Neutrophil (primary cell): Measurements from ENCODE around the gene KIF15.
"Not testable (repeated sequence)": the region's sequence is repeated elsewhere in the genome, so short reads cannot be mapped to it uniquely, and the experiment has no call there.

Source experiments
- H3K27ac ChIP-seq: fragments of 200-600 bp; sonication (generic); 2 replicates; pipeline ENCODE4 v1.5.1; 2016; ENCODE audit warnings: mild to moderate bottlenecking, moderate library complexity
- H3K27me3 ChIP-seq: fragments of 200-600 bp; sonication (generic); 2 replicates; pipeline ENCODE4 v1.6.0; 2016; ENCODE audit warnings: mild to moderate bottlenecking
- H3K36me3 ChIP-seq: fragments of 200-600 bp; sonication (generic); 2 replicates; pipeline ENCODE4 v1.5.1; 2017
- H3K4me1 ChIP-seq, 2 experiments: fragments of 200-600 bp in 1 of 2; sonication (generic) in 1 of 2; 1 replicate in 1 of 2; 2 replicates in 1 of 2; pipeline versions ENCODE4 v1.5.1 to v1.6.1; 2013 to 2016; ENCODE audit warnings: low read depth in 1 of 2, low read length in 1 of 2, mild to moderate bottlenecking in 1 of 2, moderate library complexity in 1 of 2; ENCODE audit not compliant: control insufficient read depth in 1 of 2, insufficient read depth in 1 of 2
- H3K4me3 ChIP-seq, 2 experiments: fragments of 200-600 bp in 1 of 2; sonication (generic) in 1 of 2; 1 replicate in 1 of 2; 2 replicates in 1 of 2; pipeline ENCODE4 v1.5.1; 2013 to 2016; ENCODE audit warnings: low read depth in 1 of 2, low read length in 1 of 2, mild to moderate bottlenecking in 1 of 2, moderate library complexity in 1 of 2
- H3K9me3 ChIP-seq: fragments of 200-600 bp; sonication (generic); 2 replicates; pipeline ENCODE4 v1.5.1; 2016
- TF ChIP-seq, protein P1 (sequence below): fragments of 200-600 bp; sonication (generic); IDR thresholded peaks from 2 replicates; pipeline ENCODE4 v1.5.1; 2016; ENCODE audit warnings: antibody characterized with exemption

KIF15 gene

DNA sequence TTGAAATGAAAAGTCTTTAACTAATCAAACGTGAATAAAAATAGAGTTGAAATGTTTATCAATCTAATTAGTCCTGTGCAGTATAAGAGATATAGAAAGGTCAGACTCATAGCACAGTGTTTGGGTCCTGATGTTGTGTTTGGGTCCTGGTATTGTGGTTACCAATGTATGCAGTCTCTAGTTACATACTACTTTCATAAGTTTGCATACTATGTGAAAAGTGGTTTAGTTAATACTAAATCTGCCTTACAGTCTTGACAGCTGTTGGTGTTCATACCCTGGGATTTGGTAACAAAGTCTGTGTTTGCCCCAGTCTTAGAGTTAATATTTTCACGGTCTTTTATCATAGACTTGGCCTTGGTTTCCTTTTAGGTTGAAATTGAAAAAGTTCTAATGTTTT is 41.7 kb downstream of the KIF15 start:
- Histone ChIP-seq H3K9me3 (no peaks in the 10 kb centered on the region), H3K4me3 (no peak overlapping the region), H3K4me1 (peaks cover 23 to 41% of the 10 kb centered on the region in 2 experiments), H3K27ac (peak overlapping the region; percentile 83), H3K36me3 (no peaks in the 10 kb centered on the region), H3K27me3 (no peaks in the 10 kb centered on the region)
- TF ChIP-seq, protein P1, sequence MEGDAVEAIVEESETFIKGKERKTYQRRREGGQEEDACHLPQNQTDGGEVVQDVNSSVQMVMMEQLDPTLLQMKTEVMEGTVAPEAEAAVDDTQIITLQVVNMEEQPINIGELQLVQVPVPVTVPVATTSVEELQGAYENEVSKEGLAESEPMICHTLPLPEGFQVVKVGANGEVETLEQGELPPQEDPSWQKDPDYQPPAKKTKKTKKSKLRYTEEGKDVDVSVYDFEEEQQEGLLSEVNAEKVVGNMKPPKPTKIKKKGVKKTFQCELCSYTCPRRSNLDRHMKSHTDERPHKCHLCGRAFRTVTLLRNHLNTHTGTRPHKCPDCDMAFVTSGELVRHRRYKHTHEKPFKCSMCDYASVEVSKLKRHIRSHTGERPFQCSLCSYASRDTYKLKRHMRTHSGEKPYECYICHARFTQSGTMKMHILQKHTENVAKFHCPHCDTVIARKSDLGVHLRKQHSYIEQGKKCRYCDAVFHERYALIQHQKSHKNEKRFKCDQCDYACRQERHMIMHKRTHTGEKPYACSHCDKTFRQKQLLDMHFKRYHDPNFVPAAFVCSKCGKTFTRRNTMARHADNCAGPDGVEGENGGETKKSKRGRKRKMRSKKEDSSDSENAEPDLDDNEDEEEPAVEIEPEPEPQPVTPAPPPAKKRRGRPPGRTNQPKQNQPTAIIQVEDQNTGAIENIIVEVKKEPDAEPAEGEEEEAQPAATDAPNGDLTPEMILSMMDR, result no peak

DNA sequence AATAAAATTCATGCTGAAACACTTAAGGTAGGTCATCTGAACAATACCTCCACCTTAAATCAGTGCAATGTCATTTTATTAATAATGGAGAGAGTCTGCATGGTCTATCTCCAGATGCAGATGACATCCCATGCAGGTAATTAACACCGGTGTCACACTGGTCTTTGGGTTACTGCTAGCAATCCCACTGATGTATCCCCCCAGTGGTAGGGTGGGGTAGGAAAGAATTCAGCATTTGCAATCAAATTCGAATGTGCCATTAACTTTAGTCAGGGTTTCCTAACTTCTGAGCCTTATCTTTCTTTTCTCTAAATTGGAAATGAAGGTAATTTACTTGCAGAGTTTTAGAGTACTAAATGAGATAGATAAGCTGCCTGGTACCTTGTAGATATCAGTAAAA is 44.4 kb downstream of the KIF15 start:
- Histone ChIP-seq H3K4me3 (no peak overlapping the region), H3K27me3 (no peaks in the 10 kb centered on the region), H3K27ac (no peak overlapping the region), H3K4me1 (peaks cover 23 to 28% of the 10 kb centered on the region in 2 experiments), H3K9me3 (no peaks in the 10 kb centered on the region), H3K36me3 (peaks cover 4% of the 10 kb centered on the region)
- TF ChIP-seq, protein P1, result no peak

DNA sequence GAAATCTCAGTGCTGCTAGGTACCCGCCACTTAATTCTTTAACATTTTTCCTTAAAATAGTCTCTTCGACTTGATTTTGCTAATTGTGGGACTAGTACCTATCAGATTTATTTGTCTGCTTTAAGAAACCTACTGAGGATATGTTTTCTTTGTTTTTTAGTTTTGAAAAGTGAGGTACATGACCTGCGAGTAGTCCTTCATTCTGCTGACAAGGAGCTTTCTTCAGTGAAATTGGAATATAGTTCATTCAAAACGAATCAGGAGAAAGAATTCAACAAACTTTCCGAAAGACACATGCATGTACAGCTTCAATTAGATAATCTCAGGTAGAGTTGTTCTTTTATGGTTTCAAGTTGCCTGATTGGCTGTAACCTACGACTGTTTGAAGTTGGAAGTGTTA is 53.2 kb downstream of the KIF15 start:
- TF ChIP-seq, protein P1, result no peak
- H3K36me3 ChIP-seq, result peaks cover 38% of the 10 kb centered on the region
- H3K4me3 ChIP-seq, result no peak overlapping the region

DNA sequence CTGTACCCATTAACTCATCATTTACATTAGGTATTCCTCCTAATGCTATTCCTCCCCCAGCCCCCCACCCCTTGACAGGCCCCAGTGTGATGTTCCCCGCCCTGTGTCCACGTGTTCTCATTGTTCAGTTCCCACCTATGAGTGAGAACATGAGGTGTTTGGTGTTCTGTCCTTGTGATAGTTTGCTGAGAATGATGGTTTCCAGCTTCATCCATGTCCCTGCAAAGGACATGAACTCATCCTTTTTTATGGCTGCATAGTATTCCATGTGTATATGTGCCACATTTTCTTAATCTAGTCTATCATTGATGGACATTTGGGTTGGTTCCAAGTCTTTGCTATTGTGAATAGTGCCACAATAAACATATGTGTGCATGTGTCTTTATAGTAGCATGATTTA is 54.7 kb downstream of the KIF15 start:
- peaks cover 32% of the 10 kb centered on the region for H3K36me3 ChIP-seq
- not testable (repeated sequence) for H3K4me1 ChIP-seq, H3K4me3 ChIP-seq, H3K27ac ChIP-seq, H3K9me3 ChIP-seq, H3K27me3 ChIP-seq

More for the DNA sequence above, 53.2 kb downstream of the KIF15 start:
- Histone ChIP-seq H3K4me1 (no peaks in the 10 kb centered on the region), H3K27ac (no peak overlapping the region), H3K9me3 (no peaks in the 10 kb centered on the region), H3K27me3 (no peaks in the 10 kb centered on the region)

DNA sequence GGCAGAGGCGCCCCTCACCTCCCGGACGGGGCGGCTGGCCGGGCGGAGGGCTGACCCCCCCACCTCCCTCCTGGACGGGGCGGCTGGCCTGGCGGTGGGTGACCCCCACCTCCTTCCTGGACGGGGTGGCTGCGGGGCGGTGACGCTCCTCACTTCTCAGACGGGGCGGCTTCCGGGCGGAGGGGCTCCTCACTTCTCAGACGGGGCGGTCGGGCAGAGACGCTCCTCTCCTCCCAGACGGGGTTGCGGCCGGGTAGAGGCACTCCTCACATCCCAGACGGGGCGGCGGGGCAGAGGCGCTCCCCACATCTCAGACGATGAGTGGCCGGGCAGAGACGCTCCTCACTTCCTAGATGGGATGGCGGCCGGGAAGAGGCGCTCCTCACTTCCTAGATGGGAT is 59.6 kb downstream of the KIF15 start:
- H3K27ac ChIP-seq, H3K4me1 ChIP-seq, H3K4me3 ChIP-seq, H3K27me3 ChIP-seq, H3K9me3 ChIP-seq: not testable (repeated sequence)
- H3K36me3 ChIP-seq, result peaks cover 18% of the 10 kb centered on the region

DNA sequence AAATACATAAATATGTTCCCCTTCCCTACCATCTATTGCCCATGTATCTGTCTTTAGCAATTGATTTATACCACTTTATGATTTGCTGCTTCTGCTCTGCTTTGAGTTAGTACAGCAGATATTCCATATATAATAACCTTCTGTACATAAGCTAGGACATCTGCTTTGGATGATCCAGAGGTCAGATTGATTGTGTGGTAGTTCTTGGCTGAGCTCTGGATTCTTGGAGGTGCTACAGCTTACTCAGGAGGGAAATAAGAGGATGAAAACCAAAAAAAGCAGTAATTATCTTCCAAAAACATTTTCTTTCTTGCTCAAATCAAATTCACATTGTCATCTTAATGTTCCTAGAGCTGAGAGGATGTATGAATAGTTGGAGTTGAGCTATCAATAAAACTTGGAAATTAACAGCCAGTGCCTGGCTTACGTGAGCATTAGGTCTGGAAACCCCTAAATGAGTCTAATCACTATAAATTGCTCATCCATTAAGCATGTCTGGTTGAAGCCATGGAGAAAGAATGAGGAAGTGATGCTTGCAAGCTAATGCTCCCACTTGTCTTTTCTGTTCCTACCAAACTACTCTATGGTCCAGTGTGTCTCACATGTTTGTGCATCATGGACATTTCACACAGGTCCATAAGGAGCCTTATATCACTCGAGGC is 63.8 kb downstream of the KIF15 start:
- H3K27me3 ChIP-seq, result no peaks in the 10 kb centered on the region
- no peaks in the 10 kb centered on the region for H3K9me3 ChIP-seq
- peaks cover 46% of the 10 kb centered on the region for H3K36me3 ChIP-seq
- TF ChIP-seq, protein P1, result no peak
- no peak overlapping the region for H3K4me3 ChIP-seq
- H3K27ac ChIP-seq, result no peak overlapping the region
- no peaks in the 10 kb centered on the region for H3K4me1 ChIP-seq

DNA sequence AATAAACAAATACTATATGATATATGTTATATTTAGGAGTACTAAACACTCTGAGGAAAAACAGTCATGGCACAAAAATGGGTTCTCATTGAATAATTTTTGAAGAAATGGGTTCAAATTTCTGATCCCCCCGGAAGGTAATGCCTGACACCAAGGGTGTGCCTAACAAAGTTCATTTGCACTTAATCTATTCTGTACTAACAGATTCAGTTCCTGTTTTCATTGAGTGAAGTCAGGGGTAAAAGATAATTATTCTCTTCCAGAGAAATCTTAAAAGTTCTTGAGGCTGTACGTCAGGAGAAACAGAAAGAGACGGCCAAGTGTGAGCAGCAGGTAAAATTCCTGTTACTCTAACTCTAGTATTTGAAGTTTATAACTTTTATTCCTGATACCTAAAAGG is 65.6 kb downstream of the KIF15 start:
- no peak overlapping the region for H3K4me3 ChIP-seq
- TF ChIP-seq, protein P1, result no peak
- no peak overlapping the region for H3K27ac ChIP-seq
- no peaks in the 10 kb centered on the region for H3K4me1 ChIP-seq
- peaks cover 64% of the 10 kb centered on the region for H3K36me3 ChIP-seq
- H3K27me3 ChIP-seq, result no peaks in the 10 kb centered on the region
- no peaks in the 10 kb centered on the region for H3K9me3 ChIP-seq
